Heart right ventricle (tissue), 16 donors: ENCODE results near the gene JMJD4. TPM values are rescaled to one million over a fixed set of nuclear protein-coding genes. Genes with fewer than 3 reads are reported as not detected.

ENCODE experiments used
- ATAC-seq, 8 donors: fragments of 200-7000 bp; cut with Tn5 transposase; one replicate each; pipeline ENCODE4 v1.9.1; 2020; ENCODE audit warnings: mild to moderate bottlenecking in 8 of 8, moderate library complexity in 8 of 8, moderate number of reproducible peaks in 1 of 8
- DNase-seq, 2 donors: peaks; one replicate each; pipeline ENCODE4 v3.0.0-alpha.2; 2020
- H3K27ac ChIP-seq, 10 donors: fragments of 200-600 bp; sonication (generic) in 2 of 10; one replicate each; pipeline versions ENCODE4 v1.5.0 to v1.8.0; 2020 to 2022; ENCODE audit warnings: mild to moderate bottlenecking in 3 of 10
- H3K27me3 ChIP-seq, 7 donors: fragments of 200-600 bp; one replicate each; pipeline ENCODE4 v1.8.0; 2021 to 2022; ENCODE audit warnings: mild to moderate bottlenecking in 2 of 7
- H3K36me3 ChIP-seq, 9 donors: fragments of 200-600 bp; sonication (generic) in 1 of 9; one replicate each; pipeline versions ENCODE4 v1.5.0 to v1.8.0; 2020 to 2022; ENCODE audit warnings: mild to moderate bottlenecking in 2 of 9
- H3K4me1 ChIP-seq, 9 donors: fragments of 200-600 bp; sonication (generic) in 1 of 9; one replicate each; pipeline versions ENCODE4 v1.5.0 to v1.8.0; 2020 to 2022; ENCODE audit warnings: mild to moderate bottlenecking in 4 of 9
- H3K4me3 ChIP-seq, 10 donors: fragments of 200-600 bp; sonication (generic) in 2 of 10; one replicate each; pipeline versions ENCODE4 v1.5.0 to v1.8.0; 2020 to 2022; ENCODE audit warnings: mild to moderate bottlenecking in 7 of 10, moderate library complexity in 2 of 10
- H3K9me3 ChIP-seq, 11 donors: fragments of 200-600 bp in 10 of 11; sonication (generic) in 2 of 11; one replicate each; pipeline versions ENCODE4 v1.5.0 to v1.8.0; 2013 to 2022; ENCODE audit warnings: mild to moderate bottlenecking in 2 of 11, control low read depth in 1 of 11, moderate library complexity in 1 of 11
- WGBS, 2 donors: extraction: QIAGEN DNeasy Blood & Tissue Kit; methylation state at CpG; one replicate each; pipeline ENCODE4 v1.1.7; 2013; ENCODE audit warnings: inconsistent platforms in 1 of 2; 5-methylcytosine and 5-hydroxymethylcytosine counted together
- intact Hi-C, 10 donors: fragments of 100-400 bp; cut with DNase I; formaldehyde crosslinking; loops; one replicate each; pipeline versions ENCODE4 v1.11.1 to v1.14.2; 2022
- polyA plus RNA-seq, 2 donors: library from polyadenylated mRNA; stranded (reverse); fragments of 200-250 nt; gene quantifications; one replicate each; pipeline ENCODE4 v1.2.3, GENCODE V29; 2013
- total RNA-seq, 10 donors: library from RNA; stranded (reverse); fragmentation: NEBNext Ultra II Directional in 3 of 10; extraction: Animal tissue kit (Norgen Biotek cat#: 25700) in 3 of 10; gene quantifications; one replicate each; pipeline versions ENCODE4 v1.2.1 to v1.2.4, GENCODE V29; 2021 to 2023
- TF ChIP-seq, protein P1 (sequence below), 9 donors: fragments of 200-600 bp; sonication (generic) in 2 of 9; IDR thresholded peaks; one replicate each; pipeline versions ENCODE4 v1.5.0 to v1.8.0; 2021 to 2022; ENCODE audit warnings: antibody characterized with exemption in 9 of 9, mild to moderate bottlenecking in 5 of 9, moderate library complexity in 1 of 9
- donor health status: Arrhythmogenic right ventricular cardiomyopathy.
- donor health status: ischemic (EF 13 %, LVEDD 7.1; RV severe dilation, severe dysfunction).
- donor health status: healthy with polysubstance abuse.
- donor health status: DM: no; HTN: yes; CAD: no.
- donor health status: DM: no; HTN: no; CAD: no.
- donor health status: ischemic (EF 25% LVEDD 6.9; RV normal size, moderate dysfunction).
- donor health status: ischemic (EF 25% LVEDD 5.7; RV mildly dilated, moderate dysfunction).
- donor health status: healthy.
- donor health status: DM: yes; HTN: yes; CAD: no.
- donor health status: Ischemic cardiomyopathy.
- donor health status: ischemic (EF 35%, LVEDD 5.7; RV mildly dilated, moderate dysfunction).
- donor health status: nonischemic (EF 11% LVEDD 7.7; RV severe dilation, severe dysfunction).
- donor health status: DM: yes; HTN: yes; CAD: no.
- donor health status: PGD.
- donor health status: ischemic (EF 29% LVEDD 5.4; RV normal size, mild dysfunction).
- donor health status: nonischemic (EF 23%, LVEDD 6.1; RV moderate dilation, normal function).

The JMJD4 gene
- total and polyA plus RNA-seq, 12 donors, result 7.6 to 13.4 (median 10.6) TPM

DNA sequence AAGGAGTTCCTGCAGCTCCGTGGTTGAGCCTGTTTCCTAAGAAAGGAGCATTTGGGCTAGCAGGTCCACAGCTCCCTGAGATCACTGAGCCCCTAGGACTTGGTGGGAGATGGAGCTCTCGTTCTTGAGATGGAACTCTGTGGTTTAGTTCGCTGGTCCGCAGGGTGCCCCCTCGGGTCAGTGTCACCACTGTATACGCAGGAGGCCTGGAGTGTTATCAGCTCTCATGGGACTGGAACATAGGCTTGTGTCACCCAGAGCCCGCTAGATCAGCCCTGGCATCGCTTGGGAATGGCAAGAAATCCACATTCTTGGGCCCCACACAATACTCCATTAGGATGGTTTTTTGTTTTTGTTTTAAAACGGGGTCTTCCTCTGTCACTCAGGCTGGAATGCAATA, 3.7 kb upstream of the JMJD4 start:
- peaks cover 7 to 46% (median 27%) of the 10 kb centered on the region in 9 donors for H3K4me1 ChIP-seq
- TF ChIP-seq, protein P1, sequence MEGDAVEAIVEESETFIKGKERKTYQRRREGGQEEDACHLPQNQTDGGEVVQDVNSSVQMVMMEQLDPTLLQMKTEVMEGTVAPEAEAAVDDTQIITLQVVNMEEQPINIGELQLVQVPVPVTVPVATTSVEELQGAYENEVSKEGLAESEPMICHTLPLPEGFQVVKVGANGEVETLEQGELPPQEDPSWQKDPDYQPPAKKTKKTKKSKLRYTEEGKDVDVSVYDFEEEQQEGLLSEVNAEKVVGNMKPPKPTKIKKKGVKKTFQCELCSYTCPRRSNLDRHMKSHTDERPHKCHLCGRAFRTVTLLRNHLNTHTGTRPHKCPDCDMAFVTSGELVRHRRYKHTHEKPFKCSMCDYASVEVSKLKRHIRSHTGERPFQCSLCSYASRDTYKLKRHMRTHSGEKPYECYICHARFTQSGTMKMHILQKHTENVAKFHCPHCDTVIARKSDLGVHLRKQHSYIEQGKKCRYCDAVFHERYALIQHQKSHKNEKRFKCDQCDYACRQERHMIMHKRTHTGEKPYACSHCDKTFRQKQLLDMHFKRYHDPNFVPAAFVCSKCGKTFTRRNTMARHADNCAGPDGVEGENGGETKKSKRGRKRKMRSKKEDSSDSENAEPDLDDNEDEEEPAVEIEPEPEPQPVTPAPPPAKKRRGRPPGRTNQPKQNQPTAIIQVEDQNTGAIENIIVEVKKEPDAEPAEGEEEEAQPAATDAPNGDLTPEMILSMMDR (IDR thresholded peaks at IDR 0.05), result no peak
- intact Hi-C loops, result loop anchor here in 3 of 10 donors (10.0 kb wide), 2 partner anchors 174 to 254 kb away; partner anchors contain the start of gene ZNF678 (in 3 of the 3)
- ATAC-seq (no peak), DNase-seq (no peak)
- WGBS, 2 donors, result 85 to 88% methylated on average over 9 of the region's 9 CpGs
- H3K9me3 ChIP-seq, result no peaks in the 10 kb centered on the region
- no peak overlapping the region for H3K4me3 ChIP-seq
- H3K27me3 ChIP-seq, result no peaks in the 10 kb centered on the region
- peaks cover 0 to 18% (median 0%) of the 10 kb centered on the region in 9 donors for H3K36me3 ChIP-seq
- H3K27ac ChIP-seq, result no peak overlapping the region

DNA sequence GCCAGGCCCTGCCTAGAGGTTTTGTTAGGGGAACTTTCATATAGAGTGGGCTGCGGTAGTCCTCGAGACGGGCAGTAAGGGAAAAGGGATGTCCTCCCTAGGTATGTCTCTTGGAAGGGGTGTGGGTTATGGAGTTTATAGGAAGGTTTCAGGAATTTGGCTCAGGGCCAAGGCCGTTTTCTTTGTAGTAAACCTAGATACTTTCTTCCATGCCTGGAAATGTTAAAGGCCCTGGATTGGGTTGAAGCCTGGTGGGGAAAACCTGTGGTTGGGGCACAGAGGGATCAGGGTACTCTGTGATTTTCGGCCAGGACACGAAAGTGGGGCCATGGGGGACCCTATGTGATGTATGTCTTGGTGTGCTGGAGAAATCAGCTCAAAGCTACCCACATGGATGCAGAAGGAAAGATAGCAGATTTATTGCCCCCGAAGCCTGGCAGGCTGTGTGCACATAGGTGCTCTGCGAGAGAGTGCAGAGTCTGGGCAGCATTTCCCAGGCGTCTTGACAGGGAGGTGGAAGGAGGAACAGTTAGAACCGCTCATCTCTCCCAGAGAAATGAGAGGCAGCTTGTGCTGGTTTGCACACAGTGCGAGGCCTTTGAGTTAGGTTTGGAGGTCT, 1.8 kb upstream of the JMJD4 start:
- Histone ChIP-seq H3K9me3 (no peaks in the 10 kb centered on the region), H3K4me1 (peaks cover 7 to 47% (median 29%) of the 10 kb centered on the region in 9 donors), H3K27me3 (no peaks in the 10 kb centered on the region), H3K27ac (no peak overlapping the region), H3K4me3 (peak overlapping the region in 3 of 10 donors; percentile 90 to 95 (median 93)), H3K36me3 (peaks cover 0 to 37% (median 10%) of the 10 kb centered on the region in 9 donors)
- 84 to 85% methylated on average over 11 of the region's 11 CpGs for WGBS, 2 donors
- DNase-seq (no peak), ATAC-seq (no peak)
- intact Hi-C loops, result loop anchor here in 3 of 10 donors (10.0 kb wide), 2 partner anchors 172 to 252 kb away; partner anchors contain the start of gene ZNF678 (in 3 of the 3)
- TF ChIP-seq, protein P1 (IDR thresholded peaks at IDR 0.05), result no peak

DNA sequence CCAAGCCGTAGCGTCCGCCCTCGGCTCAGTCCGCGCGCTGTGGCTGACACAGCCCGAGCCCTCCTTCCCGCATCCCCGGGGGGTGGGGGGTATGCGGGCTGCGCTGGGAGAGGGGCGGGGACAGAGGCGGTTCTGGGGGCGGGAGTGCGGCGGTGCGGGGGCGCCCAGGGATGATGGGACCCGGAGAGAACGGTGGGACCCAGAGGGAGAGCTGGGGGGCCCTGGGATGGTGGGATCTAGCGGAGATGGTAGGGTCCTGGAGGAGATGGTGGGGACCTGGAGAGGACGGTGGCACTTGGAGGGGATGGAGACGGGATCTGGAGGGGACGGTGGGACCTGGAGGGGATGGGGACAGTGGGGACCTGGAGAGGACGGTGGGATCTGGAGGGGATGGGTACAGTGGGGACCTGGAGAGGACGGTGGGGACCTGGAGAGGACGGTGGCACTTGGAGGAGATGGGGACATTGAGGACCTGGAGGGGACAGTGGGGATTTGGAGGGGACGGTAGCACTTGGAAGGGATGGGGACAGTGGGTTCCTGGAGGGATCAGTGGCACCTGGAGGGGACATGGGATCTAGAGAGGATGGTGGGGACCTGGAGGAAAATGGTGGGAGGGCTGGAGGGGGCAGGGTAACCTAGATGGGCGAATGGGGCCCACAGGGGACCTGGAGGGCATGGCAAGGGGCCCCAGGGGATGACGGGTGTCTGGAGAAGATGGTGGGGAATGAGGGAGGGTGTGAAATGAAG, 610 bp upstream of the JMJD4 start:
- H3K27ac ChIP-seq, result peak overlapping the region; percentile 70 to 96 (median 92)
- ATAC-seq (peak in 5 of 8 donors; percentile 0 to 56 (median 50)), DNase-seq (no peak)
- no peaks in the 10 kb centered on the region for H3K27me3 ChIP-seq
- WGBS, 2 donors, result 1% methylated on average over 27 to 31 of the region's 31 CpGs
- H3K36me3 ChIP-seq, result peaks cover 0 to 46% (median 10%) of the 10 kb centered on the region in 9 donors
- H3K4me1 ChIP-seq, result peaks cover 7 to 44% (median 29%) of the 10 kb centered on the region in 9 donors
- intact Hi-C loops, result loop anchor here in 3 of 10 donors (10.0 kb wide), 2 partner anchors 171 to 251 kb away; partner anchors contain the start of gene ZNF678 (in 3 of the 3)
- peak overlapping the region; percentile 74 to 100 (median 92) for H3K4me3 ChIP-seq
- no peaks in the 10 kb centered on the region for H3K9me3 ChIP-seq
- TF ChIP-seq, protein P1 (IDR thresholded peaks at IDR 0.05), result no peak

DNA sequence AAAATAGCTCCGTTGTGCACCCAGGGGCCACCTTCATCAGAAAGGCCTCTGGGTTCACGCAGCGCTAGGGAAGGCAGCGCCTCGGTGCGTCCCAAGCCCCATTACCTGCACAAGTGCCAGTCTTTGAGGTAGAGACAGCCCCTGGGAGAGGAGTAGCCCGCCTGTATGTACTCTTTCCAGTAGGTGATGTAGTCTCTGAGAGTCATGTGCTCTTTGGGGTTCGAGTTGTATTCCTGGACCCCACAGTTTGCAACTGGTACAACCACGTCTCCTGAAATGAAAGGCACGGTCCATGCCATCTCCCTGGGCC, 601 bp downstream of the JMJD4 start:
- H3K27ac ChIP-seq, result peak overlapping the region; percentile 70 to 96 (median 92)
- H3K27me3 ChIP-seq, result no peaks in the 10 kb centered on the region
- H3K36me3 ChIP-seq, result peaks cover 0 to 45% (median 10%) of the 10 kb centered on the region in 9 donors
- peak overlapping the region; percentile 74 to 100 (median 92) for H3K4me3 ChIP-seq
- H3K4me1 ChIP-seq, result peaks cover 12 to 54% (median 38%) of the 10 kb centered on the region in 9 donors
- intact Hi-C loops, result loop anchor here in 3 of 10 donors (10.0 kb wide), 2 partner anchors 170 to 250 kb away; partner anchors contain the start of gene ZNF678 (in 3 of the 3)
- no peaks in the 10 kb centered on the region for H3K9me3 ChIP-seq
- TF ChIP-seq, protein P1 (IDR thresholded peaks at IDR 0.05), result no peak
- DNase-seq (no peak), ATAC-seq (no peak)
- WGBS, 2 donors, result 2 to 5% methylated on average over 10 of the region's 10 CpGs
